Measurements from ENCODE around the gene GTF2F2. TPM values are rescaled to one million over a fixed set of nuclear protein-coding genes. Genes with fewer than 3 reads are reported as not detected.

GTF2F2 gene
- total RNA-seq, 1 donor from 2014 or later, result 6.4 TPM

DNA sequence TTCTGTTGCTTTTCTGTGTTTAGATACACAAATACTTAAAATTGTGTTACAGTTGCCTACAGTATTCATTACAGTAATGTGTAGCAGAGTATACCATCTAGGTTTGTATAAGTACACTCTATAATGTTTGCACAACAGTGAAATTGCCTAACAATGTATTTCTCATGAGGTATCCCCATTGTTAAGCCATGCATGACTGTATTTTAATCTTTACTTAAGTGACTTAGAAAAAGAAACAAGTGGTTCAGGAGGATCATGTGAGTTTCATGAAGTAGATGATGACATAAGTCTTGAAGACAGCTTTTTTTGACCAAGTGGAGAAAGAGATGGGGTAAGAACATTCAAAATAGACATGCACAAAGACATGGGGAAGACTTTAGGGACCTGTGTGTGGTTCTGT lies 88.9 kb downstream of the GTF2F2 start:
- no peaks in the 10 kb centered on the region for H3K27me3 ChIP-seq
- intact Hi-C loops (cut with DNase I), result no loop called here
- TF ChIP-seq, protein P1, sequence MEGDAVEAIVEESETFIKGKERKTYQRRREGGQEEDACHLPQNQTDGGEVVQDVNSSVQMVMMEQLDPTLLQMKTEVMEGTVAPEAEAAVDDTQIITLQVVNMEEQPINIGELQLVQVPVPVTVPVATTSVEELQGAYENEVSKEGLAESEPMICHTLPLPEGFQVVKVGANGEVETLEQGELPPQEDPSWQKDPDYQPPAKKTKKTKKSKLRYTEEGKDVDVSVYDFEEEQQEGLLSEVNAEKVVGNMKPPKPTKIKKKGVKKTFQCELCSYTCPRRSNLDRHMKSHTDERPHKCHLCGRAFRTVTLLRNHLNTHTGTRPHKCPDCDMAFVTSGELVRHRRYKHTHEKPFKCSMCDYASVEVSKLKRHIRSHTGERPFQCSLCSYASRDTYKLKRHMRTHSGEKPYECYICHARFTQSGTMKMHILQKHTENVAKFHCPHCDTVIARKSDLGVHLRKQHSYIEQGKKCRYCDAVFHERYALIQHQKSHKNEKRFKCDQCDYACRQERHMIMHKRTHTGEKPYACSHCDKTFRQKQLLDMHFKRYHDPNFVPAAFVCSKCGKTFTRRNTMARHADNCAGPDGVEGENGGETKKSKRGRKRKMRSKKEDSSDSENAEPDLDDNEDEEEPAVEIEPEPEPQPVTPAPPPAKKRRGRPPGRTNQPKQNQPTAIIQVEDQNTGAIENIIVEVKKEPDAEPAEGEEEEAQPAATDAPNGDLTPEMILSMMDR (IDR thresholded peaks at IDR 0.05), result no peak
- H3K9me3 ChIP-seq, result no peaks in the 10 kb centered on the region
- H3K4me3 ChIP-seq, result no peak overlapping the region
- H3K4me1 ChIP-seq, result peaks cover 5 to 17% of the 10 kb centered on the region in 2 donors
- DNase-seq (ENCODE audit: low spot score in 2 of 2), result no peak
- no peak overlapping the region for H3K27ac ChIP-seq
- H3K36me3 ChIP-seq, result no peaks in the 10 kb centered on the region

DNA sequence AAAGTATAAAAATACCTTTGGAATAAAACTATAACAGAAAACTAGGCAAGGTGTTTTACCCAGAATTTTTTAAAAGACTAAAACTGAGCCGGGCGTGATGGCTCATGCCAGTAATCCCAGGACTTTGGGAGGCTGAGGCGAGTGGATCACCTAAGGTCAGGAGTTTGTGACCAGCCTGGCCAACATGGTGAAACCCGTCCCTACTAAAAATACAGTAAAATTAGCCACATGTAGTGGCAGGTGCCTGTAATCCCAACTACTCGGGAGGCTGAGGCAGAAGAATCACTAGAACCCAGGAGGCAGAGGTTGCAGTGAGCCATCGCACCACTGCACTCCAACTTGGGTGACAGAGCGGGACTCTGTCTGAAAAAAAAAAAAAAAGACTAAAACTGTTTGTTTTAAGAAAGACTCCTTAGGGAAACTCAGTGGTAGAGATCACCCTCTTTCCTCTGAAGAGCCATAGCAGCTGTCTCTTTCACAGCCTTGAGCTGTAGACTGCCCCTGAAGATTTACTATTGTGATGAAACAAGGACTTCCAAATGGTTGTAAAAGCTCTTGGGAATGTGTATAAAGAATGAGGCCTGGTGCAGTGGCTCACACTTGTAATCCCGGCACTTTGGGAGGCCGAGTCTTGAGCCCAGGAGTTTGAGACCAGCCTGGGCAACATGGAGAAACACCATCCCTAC lies 95.2 kb downstream of the GTF2F2 start:
- TF ChIP-seq, protein P1 (IDR thresholded peaks at IDR 0.05), result no peak
- no peaks in the 10 kb centered on the region for H3K9me3 ChIP-seq
- no peaks in the 10 kb centered on the region for H3K4me1 ChIP-seq
- no peak overlapping the region for H3K4me3 ChIP-seq
- no peaks in the 10 kb centered on the region for H3K36me3 ChIP-seq
- DNase-seq (ENCODE audit: low spot score in 2 of 2), result no peak
- no peak overlapping the region for H3K27ac ChIP-seq
- intact Hi-C loops (cut with DNase I), result no loop called here
- H3K27me3 ChIP-seq, result no peaks in the 10 kb centered on the region

DNA sequence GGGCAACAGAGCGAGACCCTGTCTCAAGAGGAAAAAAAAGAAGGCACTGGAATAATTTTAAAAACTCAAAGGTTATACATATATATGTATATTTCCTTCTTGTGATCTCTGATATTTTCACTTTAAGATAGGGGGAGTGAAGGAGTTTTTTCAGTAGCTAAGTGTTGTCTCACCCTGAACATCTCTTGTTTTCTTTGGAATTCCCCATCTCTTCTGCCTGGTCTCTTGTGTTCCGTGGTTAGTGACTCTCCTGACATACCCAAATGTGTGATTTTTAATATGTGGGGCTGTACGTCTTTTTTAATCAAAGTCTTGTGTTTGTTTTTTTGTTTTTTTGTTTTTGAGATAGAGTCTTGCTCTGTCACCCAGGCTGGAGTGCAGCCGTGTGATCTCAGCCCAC lies 95.9 kb downstream of the GTF2F2 start:
- no peak for DNase-seq (ENCODE audit: low spot score in 2 of 2)
- H3K4me3 ChIP-seq, result no peak overlapping the region
- H3K27ac ChIP-seq, result no peak overlapping the region
- H3K27me3 ChIP-seq, result no peaks in the 10 kb centered on the region
- no peaks in the 10 kb centered on the region for H3K36me3 ChIP-seq
- H3K4me1 ChIP-seq, result no peaks in the 10 kb centered on the region
- no peaks in the 10 kb centered on the region for H3K9me3 ChIP-seq
- intact Hi-C loops (cut with DNase I), result no loop called here
- TF ChIP-seq, protein P1 (IDR thresholded peaks at IDR 0.05), result no peak

DNA sequence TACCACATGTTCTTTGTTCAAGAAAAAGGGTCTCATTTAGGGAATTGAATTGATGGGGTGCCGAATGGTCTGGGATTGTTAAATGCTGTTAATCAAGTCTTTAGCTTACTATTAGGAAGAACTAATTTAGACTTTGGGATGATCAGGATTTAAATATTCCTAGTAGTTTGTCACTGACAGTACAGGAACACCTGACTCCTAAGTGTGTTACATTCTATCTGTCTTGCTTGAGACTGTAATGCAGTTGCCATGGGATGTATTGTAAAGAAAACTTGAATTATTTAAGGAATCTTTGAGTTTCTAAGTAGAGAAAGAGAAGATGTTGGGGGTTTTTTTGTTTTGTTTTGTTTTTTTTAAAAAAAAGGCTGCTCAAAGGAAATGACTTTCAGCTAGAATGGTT lies 98.4 kb downstream of the GTF2F2 start:
- Histone ChIP-seq H3K27ac (no peak overlapping the region), H3K4me1 (no peaks in the 10 kb centered on the region), H3K27me3 (no peaks in the 10 kb centered on the region), H3K9me3 (no peaks in the 10 kb centered on the region), H3K36me3 (no peaks in the 10 kb centered on the region), H3K4me3 (no peak overlapping the region)
- intact Hi-C loops (cut with DNase I), result no loop called here
- TF ChIP-seq, protein P1 (IDR thresholded peaks at IDR 0.05), result no peak
- no peak for DNase-seq (ENCODE audit: low spot score in 2 of 2)

DNA sequence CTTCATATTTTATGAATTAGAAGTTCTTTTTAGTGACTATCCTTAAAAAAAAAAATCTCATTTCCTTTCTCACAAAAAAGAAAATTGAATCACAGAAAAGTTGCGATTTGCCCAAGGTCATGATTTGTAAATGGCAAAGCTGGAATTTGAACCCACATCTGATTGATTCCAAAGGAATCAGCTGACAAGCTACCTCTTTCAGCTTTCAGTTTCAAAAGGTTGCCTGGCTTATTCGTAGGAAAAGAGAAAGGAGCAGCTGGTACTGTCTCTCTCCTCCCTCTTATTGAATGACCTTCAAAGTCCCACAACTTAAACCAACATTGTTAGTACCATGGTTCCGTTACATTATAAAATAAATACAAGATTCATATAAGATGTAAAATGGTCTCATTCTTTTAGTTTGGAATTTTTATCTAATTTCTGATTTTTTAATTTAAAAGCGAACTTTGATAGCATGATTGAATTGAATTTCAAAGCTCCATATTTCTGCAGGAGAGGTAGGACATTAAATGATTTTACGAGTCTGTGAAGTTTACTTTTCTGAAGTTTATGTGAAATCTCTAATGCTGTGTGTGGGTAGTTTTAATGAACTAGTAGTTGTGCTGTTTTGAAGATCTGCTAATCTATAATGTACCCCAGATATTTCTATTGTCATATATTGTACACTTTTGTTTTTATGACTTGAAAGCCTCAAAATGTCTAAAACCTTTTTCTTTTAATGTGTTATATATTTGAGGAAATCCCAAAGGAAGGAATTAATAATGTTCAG lies 99.0 kb downstream of the GTF2F2 start:
- H3K4me3 ChIP-seq, result no peak overlapping the region
- H3K9me3 ChIP-seq, result no peaks in the 10 kb centered on the region
- H3K27ac ChIP-seq, result no peak overlapping the region
- H3K27me3 ChIP-seq, result no peaks in the 10 kb centered on the region
- no peaks in the 10 kb centered on the region for H3K4me1 ChIP-seq
- H3K36me3 ChIP-seq, result no peaks in the 10 kb centered on the region
- no peak for DNase-seq (ENCODE audit: low spot score in 2 of 2)
- intact Hi-C loops (cut with DNase I), result no loop called here
- TF ChIP-seq, protein P1 (IDR thresholded peaks at IDR 0.05), result no peak

Measured in ascending aorta (tissue), 2 donors.